Measurements from ENCODE around the gene PLEKHA1. TPM values are rescaled to one million over a fixed set of nuclear protein-coding genes. Genes with fewer than 3 reads are reported as not detected.

The PLEKHA1 gene
- total RNA-seq, 2 donors from 2014 or later, result 22.3 to 46.8 TPM

- H3K4me3 ChIP-seq, result no peak overlapping the region
- ATAC-seq (ENCODE audit: insufficient number of reproducible peaks, low FRiP score, low read depth) (no peak), DNase-seq (ENCODE audit: low spot score) (no peak)
- H3K36me3 ChIP-seq, result no peaks in the 10 kb centered on the region
- H3K27me3 ChIP-seq (replicated peaks; ENCODE audit: insufficient read depth), result no peaks in the 10 kb centered on the region
- H3K27ac ChIP-seq, result no peak overlapping the region
- peaks cover 0 to 5% of the 10 kb centered on the region in 2 donors for H3K4me1 ChIP-seq (ENCODE audit: control insufficient read depth in 1 of 2, low read depth in 2 of 2)
- H3K9me3 ChIP-seq, result no peaks in the 10 kb centered on the region
- TF ChIP-seq CTCF (IDR thresholded peaks at IDR 0.05), result no peak
Measured at GRCh38 chr10:122336332-122336731, 38.2 kb upstream of the PLEKHA1 start.

GRCh38 chr10:122336961-122337360 lies 37.5 kb upstream of the PLEKHA1 start:
- TF ChIP-seq CTCF (IDR thresholded peaks at IDR 0.05), result no peak
- Histone ChIP-seq H3K27ac (no peak overlapping the region), H3K36me3 (no peaks in the 10 kb centered on the region), H3K9me3 (no peaks in the 10 kb centered on the region), H3K4me3 (no peak overlapping the region), H3K27me3 (replicated peaks; ENCODE audit: insufficient read depth) (no peaks in the 10 kb centered on the region), H3K4me1 (ENCODE audit: control insufficient read depth in 1 of 2, low read depth in 2 of 2) (peaks cover 0 to 5% of the 10 kb centered on the region in 2 donors)
- DNase-seq (ENCODE audit: low spot score), result no peak
- no peak for ATAC-seq (ENCODE audit: insufficient number of reproducible peaks, low FRiP score, low read depth)

GRCh38 chr10:122338609-122339441 lies 35.7 kb upstream of the PLEKHA1 start:
- no peak overlapping the region for H3K27ac ChIP-seq
- peaks cover 0 to 10% of the 10 kb centered on the region in 2 donors for H3K4me1 ChIP-seq (ENCODE audit: control insufficient read depth in 1 of 2, low read depth in 2 of 2)
- ATAC-seq (ENCODE audit: insufficient number of reproducible peaks, low FRiP score, low read depth), result no peak
- no peaks in the 10 kb centered on the region for H3K27me3 ChIP-seq (replicated peaks; ENCODE audit: insufficient read depth)
- TF ChIP-seq CTCF (IDR thresholded peaks at IDR 0.05), result no peak
- H3K36me3 ChIP-seq, result no peaks in the 10 kb centered on the region
- no peak for DNase-seq (ENCODE audit: low spot score)
- no peak overlapping the region for H3K4me3 ChIP-seq
- H3K9me3 ChIP-seq, result no peaks in the 10 kb centered on the region

GRCh38 chr10:122341141-122341810 lies 33.2 kb upstream of the PLEKHA1 start:
- Histone ChIP-seq H3K4me3 (no peak overlapping the region), H3K27me3 (replicated peaks; ENCODE audit: insufficient read depth) (no peaks in the 10 kb centered on the region), H3K9me3 (no peaks in the 10 kb centered on the region), H3K27ac (no peak overlapping the region), H3K36me3 (no peaks in the 10 kb centered on the region), H3K4me1 (ENCODE audit: control insufficient read depth in 1 of 2, low read depth in 2 of 2) (peaks cover 0 to 10% of the 10 kb centered on the region in 2 donors)
- no peak for TF ChIP-seq CTCF (IDR thresholded peaks at IDR 0.05)
- no peak for DNase-seq (ENCODE audit: low spot score)
- ATAC-seq (ENCODE audit: insufficient number of reproducible peaks, low FRiP score, low read depth), result no peak
